ENCODE data around the gene PCDH15.

The PCDH15 gene

GRCh38 chr10:54108961-54109360 is 692.1 kb downstream of the PCDH15 start:
- no peak for DNase-seq

GRCh38 chr10:54096892-54097291 is 704.1 kb downstream of the PCDH15 start:
- no peak for DNase-seq

GRCh38 chr10:54094321-54094720 is 706.7 kb downstream of the PCDH15 start:
- DNase-seq, result no peak

- no peak for DNase-seq
These were observed 709.8 kb downstream of the PCDH15 start for GRCh38 chr10:54091237-54091636.

GRCh38 chr10:54081950-54082349 is 719.1 kb downstream of the PCDH15 start:
- DNase-seq, result no peak

- no peak for DNase-seq
These were observed 733.7 kb downstream of the PCDH15 start for GRCh38 chr10:54067361-54067760.

GRCh38 chr10:54066646-54067045 is 734.4 kb downstream of the PCDH15 start:
- no peak for DNase-seq

GRCh38 chr10:54065106-54065505 is 735.9 kb downstream of the PCDH15 start:
- no peak for DNase-seq

GRCh38 chr10:54064215-54064614 is 736.8 kb downstream of the PCDH15 start:
- DNase-seq, result no peak

GRCh38 chr10:54063514-54063913 is 737.5 kb downstream of the PCDH15 start:
- DNase-seq, result no peak

- no peak for DNase-seq
These were observed 740.5 kb downstream of the PCDH15 start for GRCh38 chr10:54060572-54060971.

- DNase-seq, result no peak
These were observed 743.7 kb downstream of the PCDH15 start for GRCh38 chr10:54057357-54057756.

GRCh38 chr10:54026340-54026739 is 774.7 kb downstream of the PCDH15 start:
- no peak for DNase-seq

- no peak for DNase-seq
These were observed 789.9 kb downstream of the PCDH15 start for GRCh38 chr10:54011117-54011516.

- DNase-seq, result no peak
These were observed 790.6 kb downstream of the PCDH15 start for GRCh38 chr10:54010337-54010933.

- no peak for DNase-seq
These were observed 791.4 kb downstream of the PCDH15 start for GRCh38 chr10:54009672-54010071.

GRCh38 chr10:54002077-54002476 is 799.0 kb downstream of the PCDH15 start:
- DNase-seq, result no peak

GRCh38 chr10:53997953-53998352 is 803.1 kb downstream of the PCDH15 start:
- no peak for DNase-seq

GRCh38 chr10:53990799-53991238 is 810.2 kb downstream of the PCDH15 start:
- no peak for DNase-seq

- no peak for DNase-seq
These were observed 817.6 kb downstream of the PCDH15 start for GRCh38 chr10:53983431-53983830.

GRCh38 chr10:53980210-53980609 is 820.8 kb downstream of the PCDH15 start:
- DNase-seq, result no peak

- no peak for DNase-seq
These were observed 822.7 kb downstream of the PCDH15 start for GRCh38 chr10:53978301-53978700.

- DNase-seq, result no peak
These were observed 823.8 kb downstream of the PCDH15 start for GRCh38 chr10:53977267-53977666.

- DNase-seq, result no peak
These were observed 843.6 kb downstream of the PCDH15 start for GRCh38 chr10:53957401-53957800.

GRCh38 chr10:53955091-53955490 is 845.9 kb downstream of the PCDH15 start:
- DNase-seq, result no peak
